Astrocyte of the spinal cord (primary cell): ENCODE measurements around the gene GNG14.

Experiments used
- DNase-seq: peaks from one replicate; pipeline ENCODE4 v3.0.0; 2011; ENCODE audit warnings: low read depth, low spot score
- H3K4me3 ChIP-seq: 2 replicates; pipeline ENCODE4 v1.5.1; 2011; ENCODE audit warnings: low read depth, mild to moderate bottlenecking, low read length, moderate library complexity
- in situ Hi-C: cut with HindIII; loops from 2 replicates; pipeline ENCODE4 v1.10.0; 2017; ENCODE audit warnings: low sequenced_read_pairs
- TF ChIP-seq, protein P1 (sequence below): IDR thresholded peaks from 2 replicates; pipeline ENCODE4 v1.5.1; 2012; ENCODE audit warnings: low read depth, mild to moderate bottlenecking, low read length, inconsistent platforms

Gene GNG14

DNA sequence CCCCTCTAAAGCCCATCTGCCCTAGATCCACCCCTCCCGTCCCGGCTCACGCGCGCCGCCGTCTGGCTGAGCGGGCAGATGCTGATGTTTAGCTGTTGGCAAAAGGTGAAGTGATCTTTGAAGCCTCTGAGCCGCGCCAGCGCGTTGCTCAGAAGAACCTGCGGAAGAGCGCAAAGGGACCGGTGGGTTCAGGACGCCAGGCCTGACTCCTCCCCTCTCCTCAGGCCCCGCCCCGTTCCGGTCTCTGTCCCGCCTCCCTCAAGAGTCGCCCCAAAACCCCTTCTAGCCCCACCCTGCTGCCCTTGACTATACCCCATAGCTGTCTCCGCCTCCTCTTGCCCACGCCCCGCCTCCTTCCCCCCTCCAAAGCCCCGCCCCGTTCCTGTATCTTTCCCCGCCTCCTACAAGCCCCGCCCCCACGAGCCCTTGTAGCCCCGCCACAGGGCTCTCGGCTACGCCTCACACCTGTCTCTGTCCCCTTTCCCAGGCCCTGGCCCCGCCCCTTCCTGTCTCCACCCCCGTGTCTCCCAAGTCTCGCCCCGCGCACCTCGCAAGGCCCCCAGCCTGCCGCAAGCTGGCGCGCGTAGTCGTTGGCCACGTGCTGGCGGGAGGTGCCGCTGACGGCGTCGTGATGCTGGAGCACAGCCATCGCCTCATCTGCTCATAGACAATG, 30.8 kb upstream of the GNG14 start:
- in situ Hi-C loops = no loop called here
- H3K4me3 ChIP-seq = no peak overlapping the region
- no peak for DNase-seq
- TF ChIP-seq, protein P1, sequence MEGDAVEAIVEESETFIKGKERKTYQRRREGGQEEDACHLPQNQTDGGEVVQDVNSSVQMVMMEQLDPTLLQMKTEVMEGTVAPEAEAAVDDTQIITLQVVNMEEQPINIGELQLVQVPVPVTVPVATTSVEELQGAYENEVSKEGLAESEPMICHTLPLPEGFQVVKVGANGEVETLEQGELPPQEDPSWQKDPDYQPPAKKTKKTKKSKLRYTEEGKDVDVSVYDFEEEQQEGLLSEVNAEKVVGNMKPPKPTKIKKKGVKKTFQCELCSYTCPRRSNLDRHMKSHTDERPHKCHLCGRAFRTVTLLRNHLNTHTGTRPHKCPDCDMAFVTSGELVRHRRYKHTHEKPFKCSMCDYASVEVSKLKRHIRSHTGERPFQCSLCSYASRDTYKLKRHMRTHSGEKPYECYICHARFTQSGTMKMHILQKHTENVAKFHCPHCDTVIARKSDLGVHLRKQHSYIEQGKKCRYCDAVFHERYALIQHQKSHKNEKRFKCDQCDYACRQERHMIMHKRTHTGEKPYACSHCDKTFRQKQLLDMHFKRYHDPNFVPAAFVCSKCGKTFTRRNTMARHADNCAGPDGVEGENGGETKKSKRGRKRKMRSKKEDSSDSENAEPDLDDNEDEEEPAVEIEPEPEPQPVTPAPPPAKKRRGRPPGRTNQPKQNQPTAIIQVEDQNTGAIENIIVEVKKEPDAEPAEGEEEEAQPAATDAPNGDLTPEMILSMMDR = peak; percentile 29

DNA sequence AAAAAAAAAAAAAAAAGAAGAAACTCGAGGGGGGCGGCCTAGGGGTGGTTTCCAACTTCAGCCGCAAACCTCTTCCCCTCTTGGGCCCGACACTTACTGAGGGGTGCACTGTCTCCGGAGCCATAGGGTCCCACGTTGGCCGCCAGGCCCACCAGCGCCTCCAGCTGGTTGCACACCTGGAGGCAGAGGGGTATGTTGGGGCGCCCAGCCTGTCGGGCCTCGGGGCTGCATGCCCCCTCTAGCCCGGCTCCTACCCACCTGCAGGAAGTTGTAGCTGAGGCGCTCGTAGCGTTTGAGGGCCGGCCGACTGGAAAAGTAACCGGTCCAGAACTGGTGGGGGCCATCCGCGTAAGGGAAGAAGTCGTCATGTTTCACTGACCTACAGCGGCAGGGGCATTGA, 29.8 kb upstream of the GNG14 start:
- DNase-seq = no peak
- H3K4me3 ChIP-seq = no peak overlapping the region
- in situ Hi-C loops = no loop called here
- TF ChIP-seq, protein P1 = no peak

DNA sequence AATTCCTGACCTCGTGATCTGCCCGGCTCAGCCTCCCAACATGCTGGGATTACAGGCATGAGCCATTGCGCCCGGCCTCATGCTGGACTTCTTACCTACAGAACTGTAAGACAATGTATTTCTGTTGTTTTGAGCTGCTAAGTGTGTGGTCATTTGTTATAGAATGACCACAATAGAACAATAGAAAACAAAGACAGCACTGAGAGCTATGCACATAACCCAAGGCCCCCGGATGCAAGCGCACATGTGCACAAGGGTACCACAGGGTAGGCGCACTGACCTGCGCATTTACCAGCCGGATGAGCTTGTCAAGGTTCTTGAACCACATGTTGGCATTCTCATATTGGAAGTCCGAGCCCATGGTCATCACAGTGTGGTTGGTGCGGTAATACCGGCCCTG, 26.8 kb upstream of the GNG14 start:
- DNase-seq = no peak
- TF ChIP-seq, protein P1 = no peak
- in situ Hi-C loops = no loop called here

DNA sequence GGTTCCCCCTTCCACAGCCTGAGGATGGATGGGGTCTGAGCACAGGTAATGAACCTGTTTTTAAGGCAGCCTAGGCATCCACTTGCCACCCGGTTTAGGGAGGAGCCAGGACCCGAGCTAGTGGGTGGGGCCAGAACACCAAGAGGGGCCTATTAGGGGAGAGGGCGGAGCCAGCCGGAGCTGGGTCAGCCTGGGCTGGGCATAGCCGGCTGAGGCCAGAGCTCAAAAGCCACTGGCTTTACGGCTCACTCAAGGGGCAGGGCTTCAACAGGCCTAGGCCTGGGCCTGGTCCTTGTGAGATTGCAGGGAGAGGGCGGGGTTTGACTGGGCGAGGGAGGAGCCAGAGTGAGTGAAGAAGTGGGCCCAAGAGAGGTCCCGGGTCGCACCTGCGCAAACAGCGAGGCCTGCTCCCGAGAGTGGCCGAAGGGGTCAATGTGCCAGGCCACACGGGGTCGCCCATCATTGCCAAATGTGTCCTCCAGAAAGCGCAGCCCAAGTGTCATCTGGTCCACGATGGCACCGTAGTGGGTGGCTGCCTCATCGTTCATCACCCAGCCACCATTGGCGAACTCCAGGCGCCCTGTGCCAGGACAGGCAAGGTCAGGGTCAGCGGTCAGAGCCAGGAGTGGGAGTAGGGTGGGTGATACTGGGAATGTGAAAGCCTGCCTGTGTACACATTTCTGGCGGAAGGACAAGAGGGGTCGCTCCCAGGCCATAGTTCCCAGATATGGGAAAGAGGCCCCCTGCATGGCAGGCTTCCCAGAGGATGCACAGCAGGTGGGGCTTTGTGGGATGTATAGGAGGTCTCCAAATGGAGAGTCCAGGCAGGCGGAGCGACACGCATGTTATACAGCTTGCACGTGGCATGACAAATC, 23.2 kb upstream of the GNG14 start:
- no peak for DNase-seq
- TF ChIP-seq, protein P1 = no peak
- H3K4me3 ChIP-seq = no peak overlapping the region
- in situ Hi-C loops = no loop called here

More for the DNA sequence above, 26.8 kb upstream of the GNG14 start:
- no peak overlapping the region for H3K4me3 ChIP-seq

DNA sequence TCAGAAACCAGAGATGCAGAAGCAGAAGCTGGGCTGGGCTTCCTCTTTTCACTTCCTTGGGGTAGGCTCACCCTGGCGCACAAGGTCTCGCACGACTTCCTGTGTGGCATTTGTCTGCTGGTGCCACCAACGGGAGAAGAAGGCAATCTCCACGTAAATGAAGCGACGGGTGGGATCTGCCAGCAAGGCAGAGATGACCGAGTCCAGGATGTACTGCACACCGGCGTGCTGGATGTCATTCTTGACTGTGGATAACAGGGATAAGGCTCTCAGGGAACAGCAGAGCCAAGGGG, 22.6 kb upstream of the GNG14 start:
- TF ChIP-seq, protein P1 = no peak
- no peak overlapping the region for H3K4me3 ChIP-seq
- no peak for DNase-seq
- in situ Hi-C loops = no loop called here

DNA sequence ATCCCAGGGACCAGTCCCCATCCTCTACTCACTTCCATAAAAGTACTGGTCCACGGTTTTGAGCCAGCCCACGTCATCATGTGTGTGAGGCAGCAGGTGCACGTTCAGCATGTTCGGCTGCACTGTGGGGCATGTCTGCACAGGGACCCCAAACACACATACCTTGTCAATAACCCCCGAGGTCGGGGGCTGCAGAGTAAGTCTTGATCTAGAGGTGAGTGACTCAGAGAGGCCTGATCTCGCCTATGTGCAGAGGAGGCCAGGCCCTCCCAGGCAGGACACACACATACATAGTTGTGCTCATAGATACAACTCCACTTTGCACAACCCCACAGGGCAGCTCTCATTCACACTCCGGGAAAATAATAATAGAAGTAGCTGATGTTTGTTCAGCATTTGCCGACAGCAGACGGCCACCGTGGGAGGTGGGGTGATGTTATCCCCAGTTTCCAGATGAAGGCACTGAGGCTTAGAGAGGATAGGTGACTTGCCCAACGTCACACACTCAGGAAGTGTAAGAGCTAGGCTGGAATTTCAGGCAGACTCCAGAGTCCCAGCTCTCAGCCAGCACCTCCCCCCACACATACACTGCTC, 22.0 kb upstream of the GNG14 start:
- in situ Hi-C loops = no loop called here
- DNase-seq = no peak
- H3K4me3 ChIP-seq = peak overlapping the region; percentile 82
- TF ChIP-seq, protein P1 = no peak
